Endothelial cell of umbilical vein (primary cell): ENCODE measurements around the gene GYPC. TPM values are rescaled to one million over a fixed set of nuclear protein-coding genes. Genes with fewer than 3 reads are reported as not detected.

ENCODE experiments used
- BruUV-seq: library from RNA; stranded (reverse); fragments of 400-500 nt; replicated peaks from 2 replicates; lab custom pipeline; 2021; lab: Mats Ljungman, UMichigan
- CTCF ChIA-PET: fragments of 300-600, 350-600 bp; sonication (Branson Sonifier 250); formaldehyde crosslinking; loops from one replicate; lab custom pipeline; 2021; ENCODE audit warnings: antibody characterized with exemption, inconsistent platforms; lab: Charles Lee
- POLR2A ChIA-PET: fragments of 300-600, 350-600 bp; sonication (Branson Sonifier 250); formaldehyde crosslinking; loops from one replicate; lab custom pipeline; 2021; ENCODE audit warnings: antibody characterized with exemption, inconsistent platforms; lab: Charles Lee
- DNase-seq: peaks from one replicate; pipeline ENCODE4 v3.0.0-alpha.2; 2011; ENCODE audit warnings: low read depth, low spot score
- FAIRE-seq: peaks from 2 replicates; lab custom pipeline; 2011; peaks lifted over from hg19 to GRCh38; lab: Jason Lieb, UNC
- H2AFZ ChIP-seq: 2 replicates; pipeline ENCODE4 v1.6.0; 2012; ENCODE audit warnings: low read depth, low read length, control low read depth, inconsistent platforms
- H3K27ac ChIP-seq: 2 replicates; pipeline ENCODE4 v1.5.1; 2011; ENCODE audit warnings: low read depth, mild to moderate bottlenecking, control low read depth, low read length, moderate library complexity; ENCODE audit not compliant: insufficient read depth
- H3K27me3 ChIP-seq, 2 experiments: 2 replicates each; pipeline versions ENCODE4 v1.6.0 to v1.6.1; 2011; ENCODE audit warnings: low read length in 2 of 2, mixed read lengths in 1 of 2; ENCODE audit not compliant: control insufficient read depth in 2 of 2, insufficient read depth in 2 of 2
- H3K36me3 ChIP-seq, 2 experiments: 2 replicates in 1 of 2; 3 replicates in 1 of 2; pipeline ENCODE4 v1.5.1; 2011; ENCODE audit warnings: low read length in 2 of 2, mild to moderate bottlenecking in 1 of 2, moderate library complexity in 1 of 2; ENCODE audit not compliant: control insufficient read depth in 2 of 2, insufficient read depth in 2 of 2; ENCODE audit errors: extremely low read depth in 1 of 2
- H3K4me1 ChIP-seq: 3 replicates; pipeline ENCODE4 v1.5.1; 2011; ENCODE audit warnings: mild to moderate bottlenecking, low read length; ENCODE audit not compliant: control insufficient read depth, insufficient read depth; ENCODE audit errors: extremely low read depth
- H3K4me2 ChIP-seq: 2 replicates; pipeline ENCODE4 v1.6.1; 2011; ENCODE audit warnings: low read length, control low read depth, mixed read lengths; ENCODE audit not compliant: insufficient read depth
- H3K4me3 ChIP-seq, 3 experiments: fragments of 200-600 bp in 1 of 3; sonication (generic), shearing (Covaris generic) in 1 of 3; replicated peaks in 1 of 3; 2 replicates each; pipeline ENCODE4 v1.5.1; 2011 to 2016; ENCODE audit warnings: control low read depth in 3 of 3, low read length in 3 of 3, mild to moderate bottlenecking in 2 of 3, inconsistent platforms in 1 of 3, low read depth in 1 of 3, moderate library complexity in 1 of 3; ENCODE audit not compliant: insufficient read depth in 1 of 3
- H3K79me2 ChIP-seq: 2 replicates; pipeline ENCODE4 v1.6.0; 2012; ENCODE audit warnings: low read length, inconsistent platforms; ENCODE audit not compliant: control insufficient read depth, insufficient read depth
- H3K9ac ChIP-seq: replicated peaks from 2 replicates; pipeline ENCODE3; 2011; ENCODE audit warnings: low read length, control low read depth; ENCODE audit not compliant: insufficient read depth; ENCODE audit errors: extremely low read depth
- H3K9me1 ChIP-seq: replicated peaks from 3 replicates; pipeline ENCODE4 v1.6.0; 2011; ENCODE audit warnings: mild to moderate bottlenecking, low read length; ENCODE audit not compliant: control insufficient read depth, insufficient read depth; ENCODE audit errors: extremely low read depth
- H3K9me3 ChIP-seq: replicated peaks from 2 replicates; pipeline ENCODE4 v1.5.1; 2012; ENCODE audit warnings: low read length, inconsistent platforms; ENCODE audit not compliant: control insufficient read depth, insufficient read depth
- H4K20me1 ChIP-seq: replicated peaks from 2 replicates; pipeline ENCODE3; 2011; ENCODE audit warnings: mild to moderate bottlenecking, low read length; ENCODE audit not compliant: control insufficient read depth, insufficient read depth; ENCODE audit errors: extremely low read depth
- EZH2 ChIP-seq: IDR thresholded peaks from 2 replicates; pipeline ENCODE4 v1.6.1; 2012; ENCODE audit warnings: borderline replicate concordance, low read depth, mild to moderate bottlenecking, moderate library complexity, low read length, inconsistent platforms; ENCODE audit not compliant: severe bottlenecking
- FOS ChIP-seq: IDR thresholded peaks from 2 replicates; pipeline ENCODE4 v1.6.1; 2011; ENCODE audit warnings: mild to moderate bottlenecking, low read length, moderate library complexity, borderline replicate concordance; ENCODE audit not compliant: insufficient read depth
- GATA2 ChIP-seq: IDR thresholded peaks from 2 replicates; pipeline ENCODE4 v1.7.0; 2011; ENCODE audit warnings: low read depth, mild to moderate bottlenecking, moderate library complexity, mixed read lengths, low read length; ENCODE audit not compliant: insufficient read length, insufficient read depth
- JUN ChIP-seq: IDR thresholded peaks from 2 replicates; pipeline ENCODE4 v1.6.1; 2011; ENCODE audit warnings: borderline replicate concordance, low read depth; ENCODE audit not compliant: insufficient read length, insufficient read depth
- MYC ChIP-seq: IDR thresholded peaks from one replicate; pipeline ENCODE4 v1.6.1; 2011; ENCODE audit warnings: mild to moderate bottlenecking, low read depth, low read length
- POLR2A ChIP-seq: IDR thresholded peaks from 2 replicates; pipeline ENCODE4 v1.6.1; 2012; ENCODE audit warnings: low read depth, mild to moderate bottlenecking, control low read depth, low read length
- POLR2AphosphoS5 ChIP-seq: IDR thresholded peaks from 2 replicates; pipeline ENCODE4 v1.6.1; 2012; ENCODE audit warnings: low read depth, mild to moderate bottlenecking, control low read depth, low read length, moderate library complexity; ENCODE audit not compliant: insufficient read depth
- dilution Hi-C: fragments of 300-500 bp; cut with MboI; formaldehyde crosslinking; loops from one replicate; pipeline ENCODE4 v1.15.0; 2019; ENCODE audit warnings: low sequenced_read_pairs; ENCODE audit not compliant: extremely low pct_ligation_motif_present
- intact Hi-C: fragments of 100-400 bp; cut with micrococcal nuclease; formaldehyde crosslinking; loops from one replicate; pipeline ENCODE4 v1.10.0; 2022
- polyA plus RNA-seq, 4 experiments: library from polyadenylated mRNA; depleted of rRNA in 3 of 4; stranded (reverse) in 3 of 4; unstranded in 1 of 4; fragments of >200 nt; gene quantifications; 2 replicates each; pipeline versions ENCODE4 v1.2.1 to v1.2.3, GENCODE V29; 2011 to 2012; ENCODE audit warnings: missing spikeins in 1 of 4
- total RNA-seq: library from RNA; stranded (reverse); gene quantifications from 2 replicates; pipeline ENCODE4 v1.2.3, GENCODE V29; 2021
- TF ChIP-seq, protein P1 (sequence below): IDR thresholded peaks from 2 replicates; pipeline ENCODE4 v1.6.1; 2011; ENCODE audit not compliant: insufficient read depth, insufficient read length
- TF ChIP-seq, protein P2 (sequence below), 2 donors: IDR thresholded peaks; 1 replicate in 1 of 2; 2 replicates in 1 of 2; pipeline ENCODE4 v1.5.1; 2011; ENCODE audit warnings: low read length in 2 of 2, mild to moderate bottlenecking in 2 of 2, moderate library complexity in 2 of 2, control low read depth in 1 of 2, inconsistent platforms in 1 of 2, low read depth in 1 of 2; ENCODE audit not compliant: insufficient read depth in 1 of 2; ENCODE audit errors: extremely low read depth in 1 of 2

Gene GYPC
- total and polyA plus RNA-seq, 2 donors (not counting 3 experiments of a cell fraction or from before 2014, with no cell fraction given), result 3.5 to 13.3 TPM

DNA sequence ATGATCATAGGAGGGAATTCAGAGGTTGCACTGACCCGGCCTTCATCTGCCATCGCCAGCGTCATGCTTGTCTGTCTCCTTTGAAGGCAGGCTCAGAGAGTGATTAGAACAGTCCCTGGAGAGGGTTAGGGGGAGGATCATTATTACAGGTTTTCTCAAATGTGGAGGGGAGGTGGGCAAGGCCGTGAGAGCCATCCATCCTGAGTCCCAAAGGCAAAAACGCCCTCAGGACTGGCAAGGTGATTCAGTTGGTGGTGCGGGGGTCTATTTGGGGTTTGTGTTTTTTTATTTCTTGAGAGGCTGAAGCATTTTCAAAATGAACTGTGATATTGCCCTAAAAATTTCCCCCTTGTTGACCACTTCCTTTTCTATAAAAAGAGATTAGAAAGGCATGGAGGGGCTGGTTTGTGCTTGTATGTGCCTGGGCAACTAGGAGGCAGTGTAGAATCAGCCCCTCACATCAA lies 39.3 kb upstream of the GYPC start:
- FAIRE-seq, result no peak
- BruUV-seq, result no TSS peak
- dilution Hi-C loops, result no loop called here

More for the DNA sequence above, 39.3 kb upstream of the GYPC start:
- no peaks in the 10 kb centered on the region for H3K36me3 ChIP-seq
- ChIA-PET POLR2A (no interaction called here), CTCF (no interaction called here)
- no peaks in the 10 kb centered on the region for H3K9me1 ChIP-seq
- no peak overlapping the region for H3K9ac ChIP-seq
- no peak overlapping the region for H3K27ac ChIP-seq
- H3K4me3 ChIP-seq, result no peak overlapping the region
- H3K9me3 ChIP-seq, result no peaks in the 10 kb centered on the region
- no peak overlapping the region for H2AFZ ChIP-seq
- intact Hi-C loops, result no loop called here
- no peaks in the 10 kb centered on the region for H3K79me2 ChIP-seq
- TF ChIP-seq GATA2 (no peak), MYC (no peak), POLR2A (no peak), EZH2 (no peak), POLR2AphosphoS5 (no peak), JUN (no peak), FOS (no peak)
- TF ChIP-seq, protein P1, sequence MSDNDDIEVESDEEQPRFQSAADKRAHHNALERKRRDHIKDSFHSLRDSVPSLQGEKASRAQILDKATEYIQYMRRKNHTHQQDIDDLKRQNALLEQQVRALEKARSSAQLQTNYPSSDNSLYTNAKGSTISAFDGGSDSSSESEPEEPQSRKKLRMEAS, result no peak
- TF ChIP-seq, protein P2, sequence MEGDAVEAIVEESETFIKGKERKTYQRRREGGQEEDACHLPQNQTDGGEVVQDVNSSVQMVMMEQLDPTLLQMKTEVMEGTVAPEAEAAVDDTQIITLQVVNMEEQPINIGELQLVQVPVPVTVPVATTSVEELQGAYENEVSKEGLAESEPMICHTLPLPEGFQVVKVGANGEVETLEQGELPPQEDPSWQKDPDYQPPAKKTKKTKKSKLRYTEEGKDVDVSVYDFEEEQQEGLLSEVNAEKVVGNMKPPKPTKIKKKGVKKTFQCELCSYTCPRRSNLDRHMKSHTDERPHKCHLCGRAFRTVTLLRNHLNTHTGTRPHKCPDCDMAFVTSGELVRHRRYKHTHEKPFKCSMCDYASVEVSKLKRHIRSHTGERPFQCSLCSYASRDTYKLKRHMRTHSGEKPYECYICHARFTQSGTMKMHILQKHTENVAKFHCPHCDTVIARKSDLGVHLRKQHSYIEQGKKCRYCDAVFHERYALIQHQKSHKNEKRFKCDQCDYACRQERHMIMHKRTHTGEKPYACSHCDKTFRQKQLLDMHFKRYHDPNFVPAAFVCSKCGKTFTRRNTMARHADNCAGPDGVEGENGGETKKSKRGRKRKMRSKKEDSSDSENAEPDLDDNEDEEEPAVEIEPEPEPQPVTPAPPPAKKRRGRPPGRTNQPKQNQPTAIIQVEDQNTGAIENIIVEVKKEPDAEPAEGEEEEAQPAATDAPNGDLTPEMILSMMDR (IDR thresholded peaks at IDR 0.05; ENCODE audit: extremely low read depth in 1 of 2, insufficient read depth in 1 of 2, low read depth in 1 of 2, low read length in 2 of 2), result no peak
- no peak for DNase-seq
- no peaks in the 10 kb centered on the region for H4K20me1 ChIP-seq
- H3K4me1 ChIP-seq, result no peaks in the 10 kb centered on the region
- no peaks in the 10 kb centered on the region for H3K27me3 ChIP-seq
- no peak overlapping the region for H3K4me2 ChIP-seq
